Lower lobe of right lung (tissue), 2 donors: Measurements from ENCODE around the gene REELD1. TPM values are rescaled to one million over a fixed set of nuclear protein-coding genes. Genes with fewer than 3 reads are reported as not detected.

ENCODE experiments used
- ATAC-seq, 2 donors: fragments of 200-7000 bp; cut with Tn5 transposase; one replicate each; pipeline ENCODE4 v1.9.1; 2020 to 2022; ENCODE audit warnings: mild to moderate bottlenecking in 2 of 2, moderate library complexity in 2 of 2
- DNase-seq: peaks from one replicate; pipeline ENCODE4 v3.0.0-alpha.2; 2020
- H3K27ac ChIP-seq: fragments of 200-600 bp; one replicate; pipeline ENCODE4 v1.8.0; 2022
- H3K27me3 ChIP-seq: fragments of 200-600 bp; one replicate; pipeline ENCODE4 v1.8.0; 2022; ENCODE audit warnings: low read depth
- H3K36me3 ChIP-seq: fragments of 200-600 bp; one replicate; pipeline ENCODE4 v1.8.0; 2022; ENCODE audit warnings: mild to moderate bottlenecking
- H3K4me1 ChIP-seq: fragments of 200-600 bp; one replicate; pipeline ENCODE4 v1.8.0; 2022
- H3K4me3 ChIP-seq: fragments of 200-600 bp; one replicate; pipeline ENCODE4 v1.8.0; 2022; ENCODE audit warnings: mild to moderate bottlenecking
- H3K9me3 ChIP-seq: fragments of 200-600 bp; one replicate; pipeline ENCODE4 v1.8.0; 2022
- CTCF ChIP-seq: fragments of 200-600 bp; IDR thresholded peaks from one replicate; pipeline ENCODE4 v1.8.0; 2022; ENCODE audit warnings: antibody characterized with exemption, mild to moderate bottlenecking
- intact Hi-C: fragments of 100-400 bp; cut with DNase I; formaldehyde crosslinking; loops from one replicate; pipeline ENCODE4 v1.11.0; 2022
- total RNA-seq: library from RNA; stranded (reverse); fragmentation: NEBNext Ultra II Directional; extraction: Animal tissue kit (Norgen Biotek cat#: 25700); gene quantifications from one replicate; pipeline ENCODE4 v1.2.1, GENCODE V29; 2021
- donor health status: DM: no; HTN: yes; CAD: no; lungs with severe emphysema.

REELD1 gene
- total RNA-seq, 1 donor from 2014 or later: 0.35 TPM

- H3K9me3 ChIP-seq: no peaks in the 10 kb centered on the region
- peaks cover 31% of the 10 kb centered on the region for H3K36me3 ChIP-seq
- no peak overlapping the region for H3K27ac ChIP-seq
- DNase-seq: no peak
- intact Hi-C loops: no loop called here
- no peaks in the 10 kb centered on the region for H3K4me1 ChIP-seq
- no peak for ATAC-seq
- no peaks in the 10 kb centered on the region for H3K27me3 ChIP-seq
- no peak for TF ChIP-seq CTCF
- H3K4me3 ChIP-seq: no peak overlapping the region
These were observed 20.1 kb upstream of the REELD1 start for GRCh38 chr4:146194212-146194611.

- H3K27ac ChIP-seq: no peak overlapping the region
- no peak for TF ChIP-seq CTCF
- DNase-seq: no peak
- no peaks in the 10 kb centered on the region for H3K36me3 ChIP-seq
- no peak for ATAC-seq
- no peaks in the 10 kb centered on the region for H3K4me1 ChIP-seq
- H3K27me3 ChIP-seq: no peaks in the 10 kb centered on the region
- H3K9me3 ChIP-seq: no peaks in the 10 kb centered on the region
- H3K4me3 ChIP-seq: no peak overlapping the region
- intact Hi-C loops: no loop called here
These were observed 11.7 kb upstream of the REELD1 start for GRCh38 chr4:146202665-146203064.

GRCh38 chr4:146207410-146207809 lies 6.9 kb upstream of the REELD1 start:
- Histone ChIP-seq H3K9me3 (no peaks in the 10 kb centered on the region), H3K27me3 (no peaks in the 10 kb centered on the region), H3K4me1 (no peaks in the 10 kb centered on the region), H3K36me3 (no peaks in the 10 kb centered on the region), H3K27ac (no peak overlapping the region), H3K4me3 (no peak overlapping the region)
- ATAC-seq (no peak), DNase-seq (no peak)
- TF ChIP-seq CTCF: no peak
- intact Hi-C loops: no loop called here

- Histone ChIP-seq H3K9me3 (no peaks in the 10 kb centered on the region), H3K27ac (no peak overlapping the region), H3K4me3 (no peak overlapping the region), H3K36me3 (no peaks in the 10 kb centered on the region), H3K4me1 (no peaks in the 10 kb centered on the region), H3K27me3 (no peaks in the 10 kb centered on the region)
- TF ChIP-seq CTCF: no peak
- intact Hi-C loops: no loop called here
- DNase-seq (no peak), ATAC-seq (no peak)
These were observed 3.4 kb upstream of the REELD1 start for GRCh38 chr4:146210890-146211289.

GRCh38 chr4:146211440-146211839 lies 2.9 kb upstream of the REELD1 start:
- intact Hi-C loops: no loop called here
- no peaks in the 10 kb centered on the region for H3K36me3 ChIP-seq
- H3K27me3 ChIP-seq: no peaks in the 10 kb centered on the region
- no peaks in the 10 kb centered on the region for H3K4me1 ChIP-seq
- no peak overlapping the region for H3K27ac ChIP-seq
- DNase-seq (no peak), ATAC-seq (no peak)
- no peak overlapping the region for H3K4me3 ChIP-seq
- TF ChIP-seq CTCF: no peak
- no peaks in the 10 kb centered on the region for H3K9me3 ChIP-seq

GRCh38 chr4:146212781-146213180 lies 1.6 kb upstream of the REELD1 start:
- Histone ChIP-seq H3K9me3 (no peaks in the 10 kb centered on the region), H3K27me3 (no peaks in the 10 kb centered on the region), H3K36me3 (no peaks in the 10 kb centered on the region), H3K4me1 (no peaks in the 10 kb centered on the region), H3K27ac (no peak overlapping the region), H3K4me3 (no peak overlapping the region)
- no peak for TF ChIP-seq CTCF
- DNase-seq (no peak), ATAC-seq (no peak)
- intact Hi-C loops: no loop called here
